Measurements from ENCODE around the gene KRT13.

GRCh38 chr17:41545829-41546410 is 40.5 kb upstream of the KRT13 start:
- no peak for TF ChIP-seq CTCF (IDR thresholded peaks at IDR 0.05)
- TF ChIP-seq POLR2A (IDR thresholded peaks at IDR 0.05): no peak

Data from uterus (tissue), 2 donors.